ENCODE results near the gene CEP85L.

GRCh38 chr6:118669561-118669960 is 18.2 kb upstream of the CEP85L start:
- TF ChIP-seq CTCF (conservative IDR thresholded peaks at IDR 0.05; ENCODE audit: low read depth in 2 of 2), result no peak
- TF ChIP-seq EZH2 (IDR thresholded peaks at IDR 0.05; ENCODE audit: low read depth, unreplicated experiment), result no peak
- TF ChIP-seq ZNF331 (CRISPR knock-in tag; IDR thresholded peaks at IDR 0.05; ENCODE audit: low read depth), result no peak
- TF ChIP-seq POLR2AphosphoS5 (IDR thresholded peaks at IDR 0.05; ENCODE audit: low read depth), result no peak
